ENCODE measurements around the gene ZNF282. TPM values are rescaled to one million over a fixed set of nuclear protein-coding genes. Genes with fewer than 3 reads are reported as not detected.

The ZNF282 gene
- total RNA-seq, 1 experiment from 2014 or later, result 44.0 TPM

- no peaks in the 10 kb centered on the region for H3K27me3 Mint-ChIP-seq (ENCODE audit: insufficient read depth, unreplicated experiment)
- no peak overlapping the region for H3K4me3 Mint-ChIP-seq (ENCODE audit: unreplicated experiment)
- H3K4me3 ChIP-seq (ENCODE audit: low read depth, low read length), result no peak overlapping the region
- peaks cover 7% of the 10 kb centered on the region for H3K4me1 Mint-ChIP-seq (ENCODE audit: low read depth, unreplicated experiment)
- no peaks in the 10 kb centered on the region for H3K9me3 Mint-ChIP-seq (ENCODE audit: unreplicated experiment)
- TF ChIP-seq CTCF (IDR thresholded peaks at IDR 0.05; ENCODE audit: insufficient read depth in 1 of 2, low read depth in 1 of 2, low read length in 1 of 2, severe bottlenecking in 1 of 2, unreplicated experiment in 1 of 2), result peak; percentile 61
- no peaks in the 10 kb centered on the region for H3K27me3 ChIP-seq (replicated peaks; ENCODE audit: control insufficient read depth, insufficient read depth, low read length)
- intact Hi-C loops (cut with micrococcal nuclease; ENCODE audit: unreplicated experiment), result no loop called here
- DNase-seq, result peak in 1 of 2 experiments; percentile 68
- H3K36me3 ChIP-seq (ENCODE audit: control insufficient read depth, insufficient read depth, low read length), result peaks cover 7% of the 10 kb centered on the region
- H3K9me3 ChIP-seq, result no peaks in the 10 kb centered on the region
- CTCF ChIA-PET, result no interaction called here
- no TSS peak for BruUV-seq (replicated peaks)
- H3K4me1 ChIP-seq, result peaks cover 11% of the 10 kb centered on the region
- H3K36me3 Mint-ChIP-seq (ENCODE audit: insufficient read depth, unreplicated experiment), result peaks cover 90% of the 10 kb centered on the region
- H3K27ac Mint-ChIP-seq (ENCODE audit: unreplicated experiment), result no peak overlapping the region
- POLR2A ChIA-PET, result interaction anchor here (0.6 kb wide), 1 partner anchor 212 kb away, joined by 6 read pairs; no protein-coding TSS in a partner anchor
These were observed 14.3 kb downstream of the ZNF282 start for GRCh38 chr7:149209518-149210269.

- POLR2A ChIA-PET, result no interaction called here
- no TSS peak for BruUV-seq (replicated peaks)
These were observed 15.2 kb downstream of the ZNF282 start for GRCh38 chr7:149210551-149210950.

More at GRCh38 chr7:149210551-149210950, 15.2 kb downstream of the ZNF282 start:
- Histone ChIP-seq H3K4me3 (ENCODE audit: low read depth, low read length) (no peak overlapping the region), H3K27me3 (replicated peaks; ENCODE audit: control insufficient read depth, insufficient read depth, low read length) (no peaks in the 10 kb centered on the region), H3K36me3 (ENCODE audit: control insufficient read depth, insufficient read depth, low read length) (peaks cover 7% of the 10 kb centered on the region), H3K4me1 (peaks cover 8% of the 10 kb centered on the region), H3K9me3 (no peaks in the 10 kb centered on the region)
- Mint-ChIP-seq H3K4me1 (ENCODE audit: low read depth, unreplicated experiment) (peaks cover 5% of the 10 kb centered on the region), H3K27me3 (ENCODE audit: insufficient read depth, unreplicated experiment) (no peaks in the 10 kb centered on the region), H3K9me3 (ENCODE audit: unreplicated experiment) (no peaks in the 10 kb centered on the region), H3K27ac (ENCODE audit: unreplicated experiment) (no peak overlapping the region), H3K4me3 (ENCODE audit: unreplicated experiment) (no peak overlapping the region), H3K36me3 (ENCODE audit: insufficient read depth, unreplicated experiment) (peaks cover 95% of the 10 kb centered on the region)
- CTCF ChIA-PET, result no interaction called here
- no peak for DNase-seq
- intact Hi-C loops (cut with micrococcal nuclease; ENCODE audit: unreplicated experiment), result no loop called here
- TF ChIP-seq CTCF (IDR thresholded peaks at IDR 0.05; ENCODE audit: insufficient read depth in 1 of 2, low read depth in 1 of 2, low read length in 1 of 2, severe bottlenecking in 1 of 2, unreplicated experiment in 1 of 2), result no peak

Measured in Caco-2 (cell line).